Measurements from ENCODE around the gene MARCHF10.
A peak's percentile ranks its signal among the peaks of the same experiment; 100 is the strongest.

MARCHF10 gene

DNA sequence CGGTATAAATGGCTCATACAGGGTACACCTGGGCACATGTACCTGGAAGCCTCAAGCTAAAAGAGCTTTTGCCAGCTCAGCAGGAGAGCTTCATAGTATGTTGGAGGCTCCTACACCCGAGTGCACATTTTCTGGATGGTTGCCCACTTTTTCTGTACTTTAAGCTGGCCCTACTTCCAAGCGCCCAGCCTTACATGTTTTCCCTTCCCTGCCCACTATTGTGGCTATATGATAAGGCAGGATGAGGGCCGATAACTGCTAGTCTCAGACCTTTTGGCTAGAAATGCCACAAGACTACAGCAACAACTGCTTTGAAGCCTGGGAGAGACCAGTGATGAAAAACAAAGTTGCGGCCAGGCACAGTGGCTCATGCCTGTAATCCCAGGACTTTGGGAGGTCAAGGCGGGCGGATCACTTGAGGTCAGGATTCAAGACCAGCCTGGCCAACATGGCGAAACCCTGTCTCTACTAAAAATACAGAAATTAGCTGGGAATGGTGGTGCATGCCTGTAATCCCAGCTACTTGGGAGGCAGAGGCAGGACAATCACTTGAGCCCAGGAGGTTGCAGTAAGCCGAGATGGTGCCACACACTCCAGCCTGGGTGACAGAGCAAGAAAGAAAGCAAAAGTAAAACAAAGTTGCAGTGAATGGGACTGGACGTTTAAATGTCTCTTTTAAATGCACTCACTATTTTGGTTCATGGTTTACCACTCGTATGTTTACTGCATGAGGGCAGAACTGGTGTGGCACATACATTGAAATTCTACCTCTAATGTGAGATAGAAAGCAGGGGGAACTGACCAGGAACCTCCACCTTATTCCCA lies 14.2 kb upstream of the MARCHF10 start:
- DNase-seq: peak; percentile 69

- no peak for DNase-seq
Observed at GRCh38 chr17:62821189-62822079, 13.3 kb upstream of the MARCHF10 start.

DNA sequence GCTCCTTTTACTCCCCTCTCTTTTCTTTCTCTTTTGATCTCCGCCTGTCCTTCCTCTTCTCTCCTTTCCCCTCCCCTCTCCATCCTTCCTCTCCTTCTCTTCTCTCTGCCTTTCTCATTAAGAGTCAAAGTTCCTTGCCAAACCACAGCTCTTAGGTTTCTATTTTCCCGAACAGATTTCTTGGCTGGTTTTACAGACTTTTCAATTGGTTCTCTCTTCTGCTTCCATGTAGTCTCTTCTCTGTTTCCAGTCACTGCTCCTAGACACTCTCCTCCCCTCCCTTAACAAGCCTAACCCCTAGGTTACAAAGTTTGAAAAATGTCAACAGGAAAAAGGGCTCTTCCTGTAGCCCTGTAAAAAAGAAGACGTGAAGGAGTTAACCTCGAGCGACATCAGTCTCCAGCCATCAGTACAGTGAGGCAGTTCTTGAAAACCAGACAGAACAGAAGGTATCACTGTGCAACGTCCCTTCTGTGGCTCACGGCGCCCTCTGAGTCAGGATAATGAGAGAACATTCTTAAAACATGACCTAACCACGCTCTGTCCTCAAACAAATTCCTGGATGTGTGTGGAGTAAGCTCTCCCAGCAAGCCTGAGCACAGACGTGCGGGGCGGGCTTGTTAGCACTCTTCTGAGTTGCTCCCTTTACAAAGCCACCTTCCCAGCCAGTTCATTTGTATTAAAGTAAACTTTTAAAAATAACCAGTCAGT lies 11.6 kb upstream of the MARCHF10 start:
- no peak for DNase-seq

DNA sequence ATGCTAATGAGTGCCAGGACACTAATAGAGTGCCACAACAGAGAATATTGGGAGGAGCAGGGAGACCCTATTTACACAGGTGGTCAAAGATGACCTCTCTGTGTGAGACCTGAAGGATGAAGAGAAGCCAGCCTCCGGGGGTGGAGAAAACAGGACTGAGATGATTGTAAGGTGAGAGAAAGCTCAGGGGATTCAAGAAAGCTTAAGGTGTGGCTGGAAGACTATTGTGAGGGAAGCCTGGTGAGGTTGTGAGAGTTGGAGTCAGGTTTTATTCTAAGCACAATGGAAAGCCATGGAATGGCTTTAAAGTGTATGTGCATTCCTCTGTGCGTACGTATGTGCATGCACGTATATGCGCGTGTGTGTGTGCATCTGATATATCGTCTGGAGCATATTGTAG lies 10.4 kb upstream of the MARCHF10 start:
- no peak for DNase-seq

DNA sequence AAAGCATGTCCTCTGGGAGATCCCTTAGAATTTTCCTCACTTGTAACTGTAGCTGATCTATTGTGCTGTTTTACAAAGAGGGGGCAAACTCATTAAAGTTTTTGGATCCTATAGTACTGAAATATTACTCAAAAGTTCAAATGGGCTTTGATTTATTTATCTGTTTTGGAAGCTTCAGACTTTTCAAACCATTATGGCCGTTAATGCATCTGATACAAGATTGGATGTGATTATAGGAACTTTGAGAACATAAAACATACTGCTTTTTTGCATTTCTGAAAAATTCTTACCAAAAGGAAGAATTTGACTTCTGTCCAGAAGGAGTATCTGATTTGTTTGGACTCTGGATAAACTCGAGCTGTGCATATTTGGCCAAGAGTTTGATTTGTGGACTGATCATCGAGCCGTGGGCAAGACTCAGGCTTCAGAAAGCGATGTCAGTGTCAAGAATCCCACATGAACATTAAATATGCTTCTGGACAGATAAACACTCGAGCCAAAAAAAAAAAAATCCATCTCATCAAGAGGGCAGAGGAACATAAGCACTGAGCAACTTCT lies 8.2 kb upstream of the MARCHF10 start:
- no peak for DNase-seq

GRCh38 chr17:62809656-62810055 lies 1.5 kb upstream of the MARCHF10 start:
- DNase-seq: no peak

DNA sequence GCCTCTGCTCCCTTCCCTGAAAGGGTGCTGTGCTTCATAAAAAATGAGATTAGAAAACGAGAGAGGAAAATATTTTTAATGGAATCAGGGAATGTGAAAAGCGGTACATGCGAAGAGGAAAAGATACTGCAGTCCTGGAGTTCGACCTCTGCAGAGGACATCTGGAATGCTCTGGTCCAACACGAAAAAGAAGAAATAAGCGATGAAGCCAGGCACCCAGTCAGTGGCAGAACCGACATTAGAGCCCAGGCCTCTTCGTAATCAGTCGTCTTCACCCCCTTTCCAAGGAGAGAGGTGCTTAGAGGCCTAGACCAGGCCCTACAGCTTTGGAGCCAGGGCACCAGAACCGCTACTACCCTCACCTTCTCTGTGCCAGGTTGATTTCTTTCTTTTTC lies 459 bp upstream of the MARCHF10 start:
- peak; percentile 51 for DNase-seq

DNA sequence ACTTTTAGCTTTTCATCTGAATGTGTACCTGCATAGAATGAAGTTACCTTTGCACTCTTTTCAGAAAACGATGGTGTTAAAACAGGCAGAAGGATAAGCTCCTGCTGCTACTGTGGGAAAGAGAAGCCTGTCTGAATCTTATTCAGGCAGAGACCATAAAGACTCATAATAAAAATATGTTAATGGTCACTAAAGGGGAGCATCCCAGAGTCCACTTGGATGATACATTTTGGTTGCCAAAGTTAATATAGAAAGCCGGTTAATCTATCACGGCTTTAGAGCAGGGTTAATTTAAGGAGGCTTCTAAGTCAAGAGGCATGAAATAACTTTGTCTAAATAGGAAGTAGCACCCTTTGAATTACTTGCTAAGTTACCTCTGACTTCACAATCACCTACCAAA lies 2.9 kb downstream of the MARCHF10 start:
- DNase-seq: no peak

DNA sequence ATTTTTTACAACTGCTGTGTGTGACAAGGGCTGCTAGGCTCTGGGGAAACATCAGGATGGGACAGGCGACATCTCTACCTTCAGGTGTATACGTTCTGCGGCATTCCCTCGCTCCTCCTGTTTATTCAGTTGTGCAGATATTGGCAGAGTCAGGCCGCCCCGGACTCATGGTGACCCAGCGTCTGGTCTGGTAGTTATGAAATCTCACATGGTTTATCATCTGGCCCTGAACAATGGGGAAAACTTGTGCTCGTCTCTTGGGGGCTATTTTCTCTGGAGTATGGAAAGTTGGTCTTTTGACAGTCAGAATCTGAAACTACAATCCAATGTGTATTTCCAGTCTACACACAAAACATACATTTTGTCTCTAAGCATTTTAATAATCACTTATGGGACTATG lies 3.3 kb downstream of the MARCHF10 start:
- no peak for DNase-seq

- no peak for DNase-seq
Observed at GRCh38 chr17:62804025-62804424, 4.1 kb downstream of the MARCHF10 start.

- DNase-seq: peak; percentile 28
Observed at GRCh38 chr17:62802561-62803205, 5.4 kb downstream of the MARCHF10 start.

GRCh38 chr17:62801553-62802114 lies 6.5 kb downstream of the MARCHF10 start:
- no peak for DNase-seq

- DNase-seq: no peak
Observed at GRCh38 chr17:62800585-62800984, 7.5 kb downstream of the MARCHF10 start.

DNA sequence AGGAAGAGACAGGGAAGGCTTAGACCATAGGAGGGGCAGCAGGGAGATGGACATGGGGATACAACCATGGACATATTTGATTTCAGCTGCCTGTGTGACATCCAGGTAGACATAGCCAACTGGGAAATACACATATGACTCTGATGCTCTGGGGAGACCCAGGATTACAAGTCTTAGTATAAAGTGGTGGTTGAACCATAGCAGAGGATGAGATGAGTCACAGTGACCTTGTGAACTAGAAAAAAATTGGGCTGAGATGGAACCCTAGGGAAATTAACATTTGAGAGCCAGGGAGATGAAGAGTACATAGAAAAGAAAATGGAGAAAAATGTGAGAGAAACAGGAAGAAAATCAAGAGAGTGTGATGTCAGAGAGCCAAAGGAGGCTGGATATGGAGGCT lies 10.2 kb downstream of the MARCHF10 start:
- no peak for DNase-seq

GRCh38 chr17:62796291-62796690 lies 11.8 kb downstream of the MARCHF10 start:
- DNase-seq: no peak

DNA sequence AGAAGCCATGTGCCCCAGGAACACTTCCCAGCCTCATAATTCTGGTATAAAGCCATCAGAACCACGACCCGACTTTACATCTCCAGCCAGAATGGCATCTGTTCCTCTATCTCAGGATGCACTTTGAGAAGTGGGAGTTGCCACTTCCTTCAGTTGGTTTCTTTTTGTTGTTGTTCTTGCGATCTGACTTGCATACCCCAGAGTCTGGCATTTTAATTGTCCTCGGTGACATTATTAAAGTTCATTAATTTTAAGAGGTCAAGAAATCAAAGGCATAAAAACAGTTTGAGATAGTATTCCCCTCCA lies 13.5 kb downstream of the MARCHF10 start:
- DNase-seq: no peak

- DNase-seq: no peak
Observed at GRCh38 chr17:62793919-62794665, 14.0 kb downstream of the MARCHF10 start.

- DNase-seq: no peak
Observed at GRCh38 chr17:62792447-62792800, 15.7 kb downstream of the MARCHF10 start.

- DNase-seq: no peak
Observed at GRCh38 chr17:62791767-62792446, 16.2 kb downstream of the MARCHF10 start.

DNA sequence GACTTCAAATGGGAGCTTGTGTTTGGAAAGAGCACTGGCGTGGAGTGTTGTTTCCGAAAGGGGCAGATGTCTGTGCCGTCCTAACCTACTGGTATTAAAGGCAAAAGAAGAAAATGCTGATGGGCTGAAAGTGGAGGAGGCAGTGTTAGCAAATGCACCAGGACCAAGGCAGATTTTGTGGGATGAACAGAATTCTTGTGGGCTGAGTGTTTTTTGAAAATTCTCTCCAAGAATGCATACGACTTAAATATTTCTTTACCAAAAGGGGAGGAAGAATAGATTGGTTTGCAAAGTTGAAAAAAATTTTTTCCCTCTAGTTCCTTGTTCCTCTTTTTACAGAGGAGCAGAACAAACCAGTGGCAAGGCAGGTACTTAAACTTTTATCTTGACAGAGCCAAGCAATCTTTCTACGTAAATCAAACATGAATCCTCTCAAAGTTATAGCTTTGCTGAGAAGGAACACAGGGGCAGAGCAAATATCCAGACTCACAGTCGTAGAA lies 16.8 kb downstream of the MARCHF10 start:
- no peak for DNase-seq

GRCh38 chr17:62790564-62790986 lies 17.5 kb downstream of the MARCHF10 start:
- DNase-seq: peak; percentile 22

Data from NCI-H345 (cell line).